T1000 (cell line): ENCODE data around the gene GAP43.

Source experiments
- DNase-seq: peaks from one replicate; lab custom pipeline; 2025; ENCODE audit warnings: mixed read lengths; lab: John Stamatoyannopoulos, UW

The GAP43 gene, protein sequence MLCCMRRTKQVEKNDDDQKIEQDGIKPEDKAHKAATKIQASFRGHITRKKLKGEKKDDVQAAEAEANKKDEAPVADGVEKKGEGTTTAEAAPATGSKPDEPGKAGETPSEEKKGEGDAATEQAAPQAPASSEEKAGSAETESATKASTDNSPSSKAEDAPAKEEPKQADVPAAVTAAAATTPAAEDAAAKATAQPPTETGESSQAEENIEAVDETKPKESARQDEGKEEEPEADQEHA

GRCh38 chr3:115623044-115623868 lies at the start of gene GAP43:
TSS of gene GAP43 (plus strand) at chr3:115623510. CDS start at chr3:115623690, 180 bp downstream.
- no peak for DNase-seq

GRCh38 chr3:115576325-115576875 lies 46.9 kb upstream of the GAP43 start:
- no peak for DNase-seq

- no peak for DNase-seq
Measured at GRCh38 chr3:115577000-115577399, 46.3 kb upstream of the GAP43 start.

DNA sequence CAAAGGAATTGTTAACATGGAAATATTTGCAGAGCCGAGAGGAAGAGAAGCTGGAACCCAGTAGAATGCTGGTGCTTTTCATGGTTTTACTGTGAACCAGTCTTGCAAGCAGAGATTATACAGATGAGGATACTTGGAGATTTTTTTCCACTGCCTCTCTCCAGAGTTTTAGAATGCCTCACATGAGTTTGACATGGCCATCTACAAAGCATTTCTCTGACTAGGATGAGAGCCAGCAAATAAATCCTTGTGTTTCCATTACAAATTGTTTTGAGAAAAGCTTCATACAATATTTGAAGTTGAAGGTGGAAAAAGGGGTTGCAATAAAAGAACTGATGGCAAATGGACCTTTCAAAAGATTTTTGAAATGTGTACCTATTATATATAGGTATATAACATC lies 45.0 kb upstream of the GAP43 start:
- DNase-seq = no peak

DNA sequence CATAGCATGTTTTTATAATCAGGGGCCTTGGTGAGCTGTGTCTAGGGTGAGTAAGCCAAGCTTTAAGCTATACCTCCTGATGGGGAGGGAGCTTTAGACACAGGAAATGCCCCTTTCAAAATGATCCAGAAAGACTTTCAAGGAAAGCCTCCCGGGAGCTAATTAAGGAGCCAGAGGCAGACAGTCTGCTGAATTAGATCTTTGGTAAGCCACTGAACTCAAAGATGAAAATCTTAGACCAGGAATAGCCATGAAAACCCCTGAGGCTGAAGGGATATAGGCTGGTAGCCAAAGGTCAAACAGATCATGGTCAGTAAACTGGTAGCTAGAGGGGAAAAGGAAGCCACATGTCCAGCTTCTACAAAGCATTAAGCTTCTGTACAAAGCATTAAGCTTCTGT lies 42.7 kb upstream of the GAP43 start:
- DNase-seq = peak; percentile 11

DNA sequence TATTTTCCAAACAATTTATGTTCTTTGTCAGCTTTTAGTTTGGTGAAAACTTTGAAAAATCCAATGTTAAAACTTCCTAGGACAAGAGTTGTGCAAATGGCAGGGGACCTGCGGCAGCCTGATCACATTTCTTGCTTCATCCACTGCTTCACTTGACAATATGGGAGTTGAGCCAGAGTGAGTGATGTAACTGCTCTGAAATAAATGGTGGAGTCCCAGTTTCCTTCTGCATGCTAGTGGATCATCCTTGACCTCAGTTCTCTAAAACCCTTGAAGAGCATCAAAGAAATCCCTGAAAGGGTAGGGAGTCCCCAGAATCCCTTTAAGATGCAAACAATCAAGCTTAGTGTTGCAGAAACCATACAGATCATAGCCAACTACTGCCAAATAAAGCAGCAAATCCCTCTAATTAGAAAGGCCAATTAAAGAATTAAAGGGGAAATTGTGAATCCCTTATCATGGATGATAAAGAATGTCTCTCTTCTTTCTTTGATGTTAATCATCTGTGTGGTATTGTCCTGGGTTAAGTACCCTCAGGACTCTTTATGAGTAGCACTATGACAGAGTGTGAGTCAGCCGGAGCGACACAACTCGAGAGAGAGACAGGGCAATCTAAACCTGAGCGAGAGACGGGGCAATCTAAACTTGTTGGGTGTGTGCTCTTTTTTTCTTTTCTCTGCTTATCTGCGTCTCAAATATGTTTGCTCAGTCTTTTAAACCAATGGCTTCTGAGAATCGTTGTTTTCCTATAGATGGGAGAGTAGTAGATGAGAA lies 41.8 kb upstream of the GAP43 start:
- peak; percentile 2 for DNase-seq

- no peak for DNase-seq
Measured at GRCh38 chr3:115588201-115589115, 34.9 kb upstream of the GAP43 start.

GRCh38 chr3:115590873-115591272 lies 32.4 kb upstream of the GAP43 start:
- DNase-seq = no peak

- no peak for DNase-seq
Measured at GRCh38 chr3:115595611-115596275, 27.6 kb upstream of the GAP43 start.

DNA sequence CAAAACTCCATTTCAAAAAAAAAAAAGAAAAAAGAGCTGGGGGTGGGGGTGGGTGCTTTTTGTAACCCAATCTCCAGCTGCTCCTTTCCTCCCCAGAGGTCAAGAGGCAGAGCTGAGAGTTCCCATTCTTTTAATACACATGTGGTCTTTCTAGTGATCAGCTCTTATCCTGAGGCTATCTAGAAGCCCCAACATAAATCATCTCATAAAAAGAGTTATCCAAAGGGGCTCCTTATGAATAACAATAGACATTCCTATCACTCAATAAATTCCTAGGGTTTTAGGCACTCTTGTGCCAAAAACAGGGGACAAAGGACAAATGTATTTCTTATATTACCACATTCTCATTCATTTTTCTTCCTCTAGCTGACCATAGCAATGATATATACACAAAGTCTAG lies 25.1 kb upstream of the GAP43 start:
- no peak for DNase-seq

DNA sequence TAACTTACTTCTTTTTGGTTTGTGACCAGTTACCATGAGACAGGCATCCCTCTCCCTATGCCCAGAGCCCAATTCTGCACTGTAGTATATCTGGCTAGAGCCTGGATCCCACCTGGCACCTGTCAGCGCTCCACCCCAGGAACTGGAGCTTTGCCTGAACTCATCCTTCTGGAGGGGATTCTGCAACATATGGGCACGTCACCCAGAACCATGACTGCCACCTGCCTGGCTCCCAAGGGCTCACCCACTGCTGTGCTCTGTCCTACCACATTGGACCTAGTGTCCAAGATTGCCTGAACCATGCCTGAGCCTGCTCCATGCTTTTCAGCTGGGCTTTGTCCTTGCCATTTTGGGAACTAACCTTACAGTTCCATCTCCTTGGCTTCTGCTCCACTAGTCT lies 21.1 kb upstream of the GAP43 start:
- DNase-seq = no peak

- no peak for DNase-seq
Measured at GRCh38 chr3:115611630-115612029, 11.7 kb upstream of the GAP43 start.

DNA sequence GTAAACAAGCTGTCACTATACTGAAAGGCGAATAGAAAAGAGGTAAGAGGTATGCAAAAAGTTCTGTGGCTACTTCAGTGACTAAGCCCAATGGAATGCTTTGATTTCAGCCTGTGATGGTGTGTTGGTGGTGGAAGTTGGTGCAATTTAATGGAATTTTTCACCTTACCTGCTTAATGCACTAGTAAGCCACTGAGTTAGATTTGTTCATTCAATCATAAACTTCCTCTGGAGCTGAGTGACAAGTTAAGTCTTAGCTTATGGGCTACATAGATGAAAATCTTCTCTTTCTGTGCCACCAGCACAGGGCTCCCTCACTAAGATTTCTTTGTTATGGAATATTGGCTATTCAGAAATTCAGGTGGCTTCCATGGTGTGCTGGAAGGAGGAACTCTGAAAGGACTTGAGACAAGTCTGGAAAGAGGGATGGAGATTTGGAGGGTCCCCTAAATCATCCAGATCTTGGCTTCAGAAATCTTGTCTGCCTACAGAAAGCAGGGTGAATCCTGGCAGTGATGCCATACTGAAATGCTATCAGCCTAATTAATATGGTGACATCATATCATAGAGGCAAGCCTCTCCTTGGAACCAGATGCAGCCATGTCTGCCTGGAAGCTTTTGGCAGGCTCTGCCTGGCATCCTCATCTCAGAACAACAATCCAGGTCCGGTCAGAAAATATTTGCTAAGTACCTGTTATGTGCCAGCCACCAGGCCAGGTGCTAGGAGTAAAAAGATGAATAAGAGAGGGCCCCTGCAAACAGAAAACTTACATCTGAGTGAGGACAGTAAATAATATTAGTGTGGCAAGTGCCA lies 8.1 kb upstream of the GAP43 start:
- DNase-seq = no peak

DNA sequence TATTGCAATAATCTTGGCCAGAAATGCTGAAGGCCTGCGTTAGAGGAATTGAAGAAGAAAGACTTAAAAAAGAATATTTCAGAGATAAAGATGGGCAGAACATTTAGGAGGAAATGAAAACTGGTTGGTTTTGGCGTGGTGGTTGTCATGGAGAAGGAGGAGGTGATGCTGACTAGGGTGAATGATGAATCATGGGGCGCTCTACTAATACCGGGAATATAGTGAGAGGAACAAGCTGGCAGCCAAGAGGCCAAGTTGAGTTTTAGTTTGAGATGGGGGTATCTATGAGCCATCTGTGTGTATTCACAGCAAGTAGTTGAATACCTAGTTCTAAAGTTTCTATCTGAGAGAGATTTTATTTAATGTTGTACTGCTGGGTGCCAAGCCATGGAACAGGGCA lies 6.8 kb upstream of the GAP43 start:
- no peak for DNase-seq

- DNase-seq = no peak
Measured at GRCh38 chr3:115617591-115617990, 5.7 kb upstream of the GAP43 start.

DNA sequence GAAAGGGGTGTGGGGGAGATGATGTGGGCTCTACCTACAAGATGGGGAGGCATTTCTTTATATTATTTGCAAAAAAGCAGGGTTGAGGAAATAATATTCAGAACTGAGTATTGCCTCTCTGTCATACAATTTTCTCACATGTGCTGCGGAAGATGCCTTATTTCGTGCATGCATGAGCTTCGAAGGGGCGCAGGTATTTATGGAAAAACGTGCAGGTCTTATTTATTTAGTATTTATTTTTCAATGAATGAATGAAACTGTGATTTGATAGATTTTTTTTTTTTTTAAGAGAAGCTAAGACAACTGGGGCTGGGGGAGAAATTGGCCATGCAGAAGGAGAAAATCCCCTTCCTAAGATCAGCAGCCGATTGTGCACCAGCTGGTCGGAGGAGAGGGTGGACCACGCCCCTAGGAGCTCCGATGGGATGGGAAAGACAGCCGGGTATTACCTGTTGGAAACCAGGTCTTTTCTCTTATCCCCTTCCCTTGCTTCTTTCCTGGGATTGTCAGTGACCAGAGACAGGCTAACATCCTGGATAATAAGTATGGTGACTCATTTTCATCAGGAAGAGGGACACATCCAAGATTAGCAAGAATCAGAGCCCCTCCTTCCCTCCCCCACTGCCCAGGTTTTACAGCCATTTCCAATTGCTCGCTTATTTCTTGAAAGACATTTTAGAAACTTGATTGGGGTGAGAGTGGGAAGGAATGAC lies 875 bp downstream of the GAP43 start:
- DNase-seq = no peak

DNA sequence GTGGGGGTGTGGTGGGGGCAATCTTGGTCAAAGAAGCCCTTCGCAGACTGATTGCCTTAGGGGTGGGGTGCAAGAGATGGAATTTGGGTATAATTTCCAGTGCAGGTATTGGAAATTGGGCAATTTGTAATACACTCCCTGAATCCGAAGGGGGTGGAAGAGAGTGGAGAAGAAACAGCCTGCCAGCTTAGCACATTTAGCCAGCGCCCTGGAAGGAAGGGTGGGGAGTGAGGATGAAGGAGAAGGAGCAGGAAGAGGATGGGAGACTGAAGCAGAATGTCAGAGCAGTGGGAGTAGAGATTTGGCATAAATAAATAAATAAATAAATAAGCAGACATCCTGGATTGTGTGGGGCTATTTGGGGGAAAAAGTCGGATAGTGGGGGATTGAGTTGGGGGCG lies 1.6 kb downstream of the GAP43 start:
- DNase-seq = no peak

GRCh38 chr3:115626006-115626409 lies 2.7 kb downstream of the GAP43 start:
- no peak for DNase-seq

GRCh38 chr3:115626721-115627120 lies 3.4 kb downstream of the GAP43 start:
- no peak for DNase-seq
